K562 (cell line): ENCODE results near the gene PAH. TPM values are rescaled to one million over a fixed set of nuclear protein-coding genes. Genes with fewer than 3 reads are reported as not detected.
A peak's percentile ranks its signal among the peaks of the same experiment; 100 is the strongest.

ENCODE experiments used
- ATAC-seq: fragments of 200-7000 bp; cut with Tn5 transposase; 3 replicates; pipeline ENCODE4 v1.9.1; 2020; ENCODE audit warnings: moderate library complexity
- Bru-seq: library from RNA; stranded (reverse); fragments of 400-500 nt; gene quantifications from one replicate; lab custom pipeline; 2021; lab: Mats Ljungman, UMichigan
- BruChase-seq, 2 experiments: library from RNA; stranded (reverse); fragments of 400-500 nt; gene quantifications; one replicate each; lab custom pipeline; 2021; lab: Mats Ljungman, UMichigan
- BruUV-seq: library from RNA; stranded (reverse); fragments of 400-500 nt; replicated peaks from 2 replicates; lab custom pipeline; 2021; lab: Mats Ljungman, UMichigan
- CTCF ChIA-PET: fragments of 300-600 bp; formaldehyde crosslinking; extraction: SDS; loops from one replicate; lab custom pipeline; 2021; ENCODE audit warnings: low intra/inter-chr PET ratio; lab: Yijun Ruan, JAX
- POLR2A ChIA-PET: fragments of 300-600, 350-650 bp; sonication (Branson Sonifier 250); formaldehyde crosslinking; extraction: SDS; loops from one replicate; lab custom pipeline; 2021; ENCODE audit warnings: antibody characterized with exemption, inconsistent platforms; lab: Yijun Ruan, JAX
- DNase-seq, 4 experiments: peaks; one replicate each; pipeline versions ENCODE4 v3.0.0 to v3.0.0-alpha.2; 2011 to 2018; ENCODE audit warnings: low spot score in 3 of 4, mixed read lengths in 3 of 4; ENCODE audit errors: extremely low read depth in 1 of 4
- FAIRE-seq: peaks from 2 replicates; lab custom pipeline; 2011; peaks lifted over from hg19 to GRCh38; lab: Jason Lieb, UNC
- H2AFZ ChIP-seq: 2 replicates; pipeline ENCODE4 v1.6.0; 2011; ENCODE audit warnings: low read depth, low read length, control low read depth, inconsistent platforms
- H3K27ac ChIP-seq: fragments of 200-600 bp; 3 replicates; pipeline ENCODE4 v1.8.0; 2011; ENCODE audit warnings: low read depth, mild to moderate bottlenecking, control low read depth, inconsistent platforms, low read length, moderate library complexity, mixed read lengths; ENCODE audit errors: extremely low read depth
- H3K27me3 ChIP-seq, 2 experiments: fragments of 300-600 bp in 1 of 2; 2 replicates in 1 of 2; 3 replicates in 1 of 2; pipeline versions ENCODE4 v1.6.0 to v1.8.0; 2011; ENCODE audit warnings: inconsistent platforms in 2 of 2, low read length in 2 of 2, mild to moderate bottlenecking in 1 of 2, mixed read lengths in 1 of 2, moderate library complexity in 1 of 2; ENCODE audit not compliant: control insufficient read depth in 2 of 2, insufficient read depth in 2 of 2
- H3K36me3 ChIP-seq: fragments of 300-600 bp; 3 replicates; pipeline ENCODE4 v1.8.0; 2011; ENCODE audit warnings: mild to moderate bottlenecking, low read length, inconsistent platforms; ENCODE audit not compliant: control insufficient read depth, insufficient read depth
- H3K4me1 ChIP-seq, 2 experiments: fragments of 200-600 bp in 1 of 2; replicated peaks in 1 of 2; 2 replicates in 1 of 2; 3 replicates in 1 of 2; pipeline versions ENCODE4 v1.5.1 to v1.8.0; 2011; ENCODE audit warnings: inconsistent platforms in 2 of 2, low read length in 2 of 2, mild to moderate bottlenecking in 1 of 2, mixed read lengths in 1 of 2, moderate library complexity in 1 of 2; ENCODE audit not compliant: control insufficient read depth in 2 of 2, insufficient read depth in 2 of 2
- H3K4me2 ChIP-seq: 2 replicates; pipeline ENCODE4 v1.6.1; 2011; ENCODE audit warnings: low read length, control low read depth, inconsistent platforms, mixed read lengths; ENCODE audit not compliant: insufficient read depth
- H3K4me3 ChIP-seq: fragments of 200-600 bp; sonication (generic), shearing (Covaris generic); 2 replicates; pipeline ENCODE4 v1.5.1; 2016; ENCODE audit warnings: control low read depth, inconsistent platforms
- H3K79me2 ChIP-seq: fragments of 200-600 bp; 3 replicates; pipeline ENCODE4 v1.8.0; 2011; ENCODE audit warnings: low read length, inconsistent platforms; ENCODE audit not compliant: control insufficient read depth, insufficient read depth
- H3K9ac ChIP-seq, 2 experiments: 2 replicates each; pipeline versions ENCODE4 v1.6.0 to v1.6.1; 2011; ENCODE audit warnings: low read depth in 2 of 2, low read length in 2 of 2, control low read depth in 1 of 2, inconsistent platforms in 1 of 2, mild to moderate bottlenecking in 1 of 2, mixed read lengths in 1 of 2; ENCODE audit not compliant: insufficient read depth in 1 of 2
- H3K9me1 ChIP-seq: one replicate; pipeline ENCODE4 v1.6.0; 2011; ENCODE audit warnings: inconsistent platforms, mild to moderate bottlenecking, low read length, moderate library complexity; ENCODE audit not compliant: control insufficient read depth, insufficient read depth
- H3K9me3 ChIP-seq: replicated peaks from 2 replicates; pipeline ENCODE4 v1.5.1; 2011; ENCODE audit warnings: low read depth, low read length, inconsistent platforms; ENCODE audit not compliant: control insufficient read depth, insufficient read depth
- H4K20me1 ChIP-seq: replicated peaks from 2 replicates; pipeline ENCODE4 v1.6.1; 2011; ENCODE audit warnings: low read length, inconsistent platforms, mixed read lengths; ENCODE audit not compliant: control insufficient read depth, insufficient read depth
- CEBPG ChIP-seq, 3 experiments: fragments of 200-800 bp in 1 of 3; sonication (Bioruptor generic) in 1 of 3; sonication (generic) in 1 of 3; formaldehyde crosslinking in 1 of 3; IDR thresholded peaks in 2 of 3; conservative IDR thresholded peaks in 1 of 3; 2 replicates each; pipeline versions ENCODE4 v1.6.1 to v1.8.0; 2016 to 2022; ENCODE audit warnings: missing compliant biosample characterization in 2 of 3, missing genetic modification characterization in 2 of 3, mild to moderate bottlenecking in 1 of 3, missing genetic modification reagents in 1 of 3
- CTBP1 ChIP-seq: fragments of 450-650 bp; IDR thresholded peaks from 2 replicates; pipeline ENCODE4 v1.6.1; 2016; ENCODE audit warnings: borderline replicate concordance
- EGR1 ChIP-seq: fragments of 450-650 bp; conservative IDR thresholded peaks from 2 replicates; pipeline ENCODE4 v1.6.1; 2017; ENCODE audit warnings: mild to moderate bottlenecking
- ETS2 ChIP-seq: IDR thresholded peaks from 2 replicates; pipeline ENCODE4 v1.6.1; 2016; ENCODE audit warnings: borderline replicate concordance, missing genetic modification characterization, mild to moderate bottlenecking, moderate library complexity, missing compliant biosample characterization; ENCODE audit not compliant: poor library complexity, severe bottlenecking
- SMC3 ChIP-seq: conservative IDR thresholded peaks from 2 replicates; pipeline ENCODE4 v1.6.1; 2011; ENCODE audit warnings: low read depth, low read length, improper control_type of control experiment; ENCODE audit not compliant: insufficient read depth
- TEAD2 ChIP-seq: fragments of 450-650 bp; IDR thresholded peaks from 2 replicates; pipeline ENCODE4 v1.6.1; 2016; ENCODE audit warnings: missing genetic modification characterization, control low read depth, missing compliant biosample characterization
- TOE1 ChIP-seq, 2 experiments: fragments of 450-650 bp in 1 of 2; sonication (generic) in 1 of 2; formaldehyde crosslinking in 1 of 2; IDR thresholded peaks; 2 replicates each; pipeline versions ENCODE4 v1.7.1 to v1.8.0; 2016 to 2022; ENCODE audit warnings: borderline replicate concordance in 2 of 2, mild to moderate bottlenecking in 2 of 2, antibody characterized with exemption in 1 of 2, inconsistent platforms in 1 of 2, low read depth in 1 of 2, missing genetic modification reagents in 1 of 2, moderate library complexity in 1 of 2
- ZNF436 ChIP-seq: fragments of 250-450, 450-650 bp; sonication (Bioruptor Pico); formaldehyde crosslinking; IDR thresholded peaks from 2 replicates; pipeline ENCODE4 v1.7.0; 2020; ENCODE audit warnings: mild to moderate bottlenecking
- WGBS: fragments of 100-300 bp; shearing (Covaris generic); methylation state at CpG from one replicate; pipeline ENCODE4 v1.1.6; 2016; ENCODE audit warnings: low coverage, mixed read lengths; ENCODE audit not compliant: insufficient coverage; ENCODE audit errors: missing lambda C conversion rate; 5-methylcytosine and 5-hydroxymethylcytosine counted together
- in situ Hi-C: fragments of 300-500 bp; cut with MboI; formaldehyde crosslinking; loops from 4 replicates; pipeline ENCODE4 v1.15.0; 2018; ENCODE audit warnings: inconsistent platforms, mixed read lengths
- intact Hi-C: fragments of 100-400 bp; cut with micrococcal nuclease; formaldehyde crosslinking; loops from 2 replicates; pipeline ENCODE4 v1.14.2; 2022
- long read RNA-seq, 3 experiments: library from polyadenylated mRNA in 2 of 3; library from RNA in 1 of 3; unstranded in 2 of 3; stranded (forward) in 1 of 3; transcript quantifications; one replicate each; pipeline ENCODE4 v2.0.0, GENCODE V29; 2019 to 2022
- polyA minus RNA-seq, 3 experiments: library from RNA; depleted of rRNA, polyadenylated mRNA; stranded (reverse); fragments of >200 nt; gene quantifications; 2 replicates each; pipeline ENCODE4 v1.2.3, GENCODE V29; 2011
- polyA plus RNA-seq, 8 experiments: library from polyadenylated mRNA; depleted of rRNA in 4 of 8; stranded (reverse) in 5 of 8; unstranded in 3 of 8; fragments of >200 nt; fragmentation: Nextera tagmentation in 2 of 8; fragmentation: Illumina TruSeq in 1 of 8; extraction: Ambion mirVana in 2 of 8; extraction: Trizol in 1 of 8; gene quantifications; 2 replicates each; pipeline versions ENCODE4 v1.2.1 to v1.2.3, GENCODE V29; 2011 to 2014; ENCODE audit warnings: inconsistent platforms in 1 of 8, missing spikeins in 1 of 8
- total RNA-seq, 7 experiments: library from RNA; depleted of rRNA in 6 of 7; stranded (reverse); fragments of >200 nt in 6 of 7; fragmentation: Illumina TruSeq in 2 of 7; extraction: Trizol in 2 of 7; gene quantifications; 2 replicates each; pipeline versions ENCODE4 v1.2.1 to v1.2.3, GENCODE V29; 2011 to 2021; ENCODE audit warnings: low replicate concordance in 1 of 7
- TF ChIP-seq, protein P1 (sequence below): fragments of 450-650 bp; IDR thresholded peaks from 2 replicates; pipeline ENCODE4 v1.6.1; 2016
- TF ChIP-seq, protein P2 (sequence below): IDR thresholded peaks from 2 replicates; pipeline ENCODE4 v1.6.1; 2014; ENCODE audit warnings: antibody characterized with exemption
- TF ChIP-seq, protein P3 (sequence below): sonication (generic); formaldehyde crosslinking; IDR thresholded peaks from 2 replicates; pipeline ENCODE4 v1.5.0; 2020; ENCODE audit warnings: missing genetic modification reagents

The PAH gene
- total RNA-seq (2011; cell fraction: chromatin; rRNA removed; ENCODE audit: low replicate concordance), result not detected in 2 replicates
- total RNA-seq (2011; cell fraction: nucleolus; rRNA removed), result not detected in 2 replicates
- not detected in 2 replicates for total RNA-seq (2011; cell fraction: nucleoplasm; rRNA removed)
- total RNA-seq (2014; rRNA removed), result not detected in 2 replicates
- total RNA-seq (2014; rRNA removed; fragmentation: Illumina TruSeq; extraction: Trizol), result not detected in 2 replicates
- not detected in 2 replicates for total RNA-seq (2015; rRNA removed; fragmentation: Illumina TruSeq; extraction: Trizol)
- 0.31 and 0.75 TPM in 2 replicates for total RNA-seq (2021)
- polyA plus RNA-seq (2011; rRNA removed), result not detected in 2 replicates
- polyA plus RNA-seq (2011; cell fraction: cytosol; rRNA removed), result not detected in 2 replicates
- polyA plus RNA-seq (2011; cell fraction: nucleus; rRNA removed), result not detected in 2 replicates
- polyA plus RNA-seq (2012), result 0.08 and 0.37 TPM in 2 replicates
- polyA plus RNA-seq (2014; fragmentation: Illumina TruSeq; extraction: Trizol), result not detected in 2 replicates
- polyA plus RNA-seq (2014; fragmentation: Nextera tagmentation; extraction: Ambion mirVana), result under 1 TPM in 1 of 2 experiments, not detected in 1; 0.13 TPM
- 0.04 and 0.69 TPM in 2 replicates for polyA plus RNA-seq (2014; rRNA removed)
- 0.46 TPM in 1 of 2 replicates, not detected in the other for polyA minus RNA-seq (2011; rRNA and poly(A)+ RNA removed)
- polyA minus RNA-seq (2011; cell fraction: cytosol; rRNA and poly(A)+ RNA removed), result not detected in 2 replicates
- polyA minus RNA-seq (2011; cell fraction: nucleus; rRNA and poly(A)+ RNA removed), result not detected in 2 replicates
- Bru-seq, nascent RNA, result not detected
- percentile 3 among the genes with signal in this experiment for BruChase-seq, experiment 1, labeled RNA remaining after a 2-hour chase
- percentile 4 among the genes with signal in this experiment for BruChase-seq, experiment 2, labeled RNA remaining after a 6-hour chase
- long read RNA-seq, experiment 1, result 0 reads
- long read RNA-seq, experiment 2, result 0 reads
- long read RNA-seq, experiment 3, result 0 reads

DNA sequence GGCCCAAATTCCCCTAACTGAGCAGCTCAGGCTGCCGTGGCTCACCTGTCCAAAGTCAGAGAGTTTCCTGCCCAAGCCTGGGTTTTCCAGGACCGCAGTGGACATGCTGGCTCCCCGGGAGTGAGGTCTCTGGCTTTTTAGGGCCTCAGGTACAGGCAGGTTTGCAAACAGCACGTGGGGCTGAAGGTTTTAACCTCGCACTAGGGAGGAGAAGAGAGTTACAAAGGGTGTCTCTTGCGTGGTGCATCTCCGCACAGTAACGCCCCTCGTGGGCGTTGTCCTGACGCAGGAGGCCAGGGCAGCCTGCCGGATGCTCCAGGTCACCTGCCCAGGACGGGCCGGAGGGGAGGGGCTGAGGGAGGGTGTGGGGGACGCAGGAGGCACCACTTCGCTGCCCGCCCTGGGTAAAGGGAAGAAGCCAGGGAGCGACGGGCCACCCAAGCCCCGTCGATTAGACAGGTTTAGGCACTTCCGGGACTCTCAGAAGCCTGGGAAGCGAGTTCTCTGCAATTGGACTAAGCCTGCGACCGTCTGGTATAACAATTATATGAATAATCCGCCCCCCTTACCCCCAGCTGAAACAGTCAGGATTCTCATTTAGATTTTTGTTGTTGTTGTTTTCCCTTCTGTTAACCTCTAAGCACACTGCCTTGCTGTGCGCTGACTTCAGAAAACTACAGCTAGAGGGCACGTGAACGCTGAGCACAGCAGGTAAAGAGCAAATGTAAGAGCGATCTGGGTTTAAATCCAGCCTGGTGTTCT lies at the start of gene PAH:
PAH (minus strand) TSS at position 219 of the 762 bp plus-strand sequence; CDS start at position 105, 114 bp downstream.
- ChIA-PET CTCF (no interaction called here), POLR2A (interaction anchor here (1.3 kb wide), 1 partner anchor 14 kb away, joined by 4 read pairs; no protein-coding TSS in a partner anchor)
- BruUV-seq, result no TSS peak
- H3K27me3 ChIP-seq, result peaks cover 0 to 3% of the 10 kb centered on the region in 2 experiments; a peak in 1 of 5 replicates
- ATAC-seq, result peak; percentile 95
- peaks cover 0 to 6% of the 10 kb centered on the region in 2 experiments; a peak in 2 of 5 replicates for H3K4me1 ChIP-seq
- no peaks in the 10 kb centered on the region for H3K79me2 ChIP-seq
- peak; percentile 17 to 31 (median 28) for DNase-seq
- H3K4me3 ChIP-seq, result peak within 1 kb of the TSS; percentile 29
- H3K4me2 ChIP-seq, result peak within 1 kb of the TSS; percentile 51
- no peaks in the 10 kb centered on the region for H4K20me1 ChIP-seq
- in situ Hi-C loops, result no loop called here
- H2AFZ ChIP-seq, result peak within 1 kb of the TSS; percentile 76; the same call in 1 of the 2 replicates
- no peaks in the 10 kb centered on the region for H3K9me1 ChIP-seq
- peak; percentile 51 for FAIRE-seq
- H3K27ac ChIP-seq, result no peak within 1 kb of the TSS
- no peaks in the 10 kb centered on the region for H3K36me3 ChIP-seq
- intact Hi-C loops, result no loop called here
- no peaks in the 10 kb centered on the region for H3K9me3 ChIP-seq
- H3K9ac ChIP-seq, result peak within 1 kb of the TSS in 1 of 2 experiments; percentile 82; a peak in 2 of 4 replicates
- WGBS, result 3% methylated on average over 23 of the region's 30 CpGs
- no peak for TF ChIP-seq ZNF436 (CRISPR knock-in tag)
- peak; percentile 44; the same call in 1 of the 2 replicates for TF ChIP-seq CTBP1
- TF ChIP-seq TOE1 (IDR thresholded peaks at IDR 0.05; ENCODE audit: borderline replicate concordance), result no peak
- no peak for TF ChIP-seq TOE1 (CRISPR knock-in tag; IDR thresholded peaks at IDR 0.05; ENCODE audit: borderline replicate concordance, low read depth)
- TF ChIP-seq, protein P1, sequence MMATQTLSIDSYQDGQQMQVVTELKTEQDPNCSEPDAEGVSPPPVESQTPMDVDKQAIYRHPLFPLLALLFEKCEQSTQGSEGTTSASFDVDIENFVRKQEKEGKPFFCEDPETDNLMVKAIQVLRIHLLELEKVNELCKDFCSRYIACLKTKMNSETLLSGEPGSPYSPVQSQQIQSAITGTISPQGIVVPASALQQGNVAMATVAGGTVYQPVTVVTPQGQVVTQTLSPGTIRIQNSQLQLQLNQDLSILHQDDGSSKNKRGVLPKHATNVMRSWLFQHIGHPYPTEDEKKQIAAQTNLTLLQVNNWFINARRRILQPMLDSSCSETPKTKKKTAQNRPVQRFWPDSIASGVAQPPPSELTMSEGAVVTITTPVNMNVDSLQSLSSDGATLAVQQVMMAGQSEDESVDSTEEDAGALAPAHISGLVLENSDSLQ, result no peak
- no peak for TF ChIP-seq TEAD2 (tag)
- TF ChIP-seq ETS2 (tag), result no peak
- TF ChIP-seq, protein P2, sequence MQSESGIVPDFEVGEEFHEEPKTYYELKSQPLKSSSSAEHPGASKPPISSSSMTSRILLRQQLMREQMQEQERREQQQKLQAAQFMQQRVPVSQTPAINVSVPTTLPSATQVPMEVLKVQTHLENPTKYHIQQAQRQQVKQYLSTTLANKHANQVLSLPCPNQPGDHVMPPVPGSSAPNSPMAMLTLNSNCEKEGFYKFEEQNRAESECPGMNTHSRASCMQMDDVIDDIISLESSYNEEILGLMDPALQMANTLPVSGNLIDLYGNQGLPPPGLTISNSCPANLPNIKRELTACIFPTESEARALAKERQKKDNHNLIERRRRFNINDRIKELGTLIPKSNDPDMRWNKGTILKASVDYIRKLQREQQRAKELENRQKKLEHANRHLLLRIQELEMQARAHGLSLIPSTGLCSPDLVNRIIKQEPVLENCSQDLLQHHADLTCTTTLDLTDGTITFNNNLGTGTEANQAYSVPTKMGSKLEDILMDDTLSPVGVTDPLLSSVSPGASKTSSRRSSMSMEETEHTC, result no peak
- TF ChIP-seq CEBPG (CRISPR knock-in tag; IDR thresholded peaks at IDR 0.05), result no peak
- no peak for TF ChIP-seq CEBPG (tag; conservative IDR thresholded peaks at IDR 0.05 in 1 of 2, IDR thresholded peaks at IDR 0.05 in 1 of 2)
- TF ChIP-seq EGR1, result 0 out of 2 replicates have a peak, but pooled peaks have one; percentile 11
- TF ChIP-seq, protein P3, sequence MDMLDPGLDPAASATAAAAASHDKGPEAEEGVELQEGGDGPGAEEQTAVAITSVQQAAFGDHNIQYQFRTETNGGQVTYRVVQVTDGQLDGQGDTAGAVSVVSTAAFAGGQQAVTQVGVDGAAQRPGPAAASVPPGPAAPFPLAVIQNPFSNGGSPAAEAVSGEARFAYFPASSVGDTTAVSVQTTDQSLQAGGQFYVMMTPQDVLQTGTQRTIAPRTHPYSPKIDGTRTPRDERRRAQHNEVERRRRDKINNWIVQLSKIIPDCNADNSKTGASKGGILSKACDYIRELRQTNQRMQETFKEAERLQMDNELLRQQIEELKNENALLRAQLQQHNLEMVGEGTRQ (CRISPR knock-in tag), result peak; percentile 35; the same call in 1 of the 2 replicates
- no peak for TF ChIP-seq SMC3
